NCI-H1105 treated with DMSO at 0.1 percent for 48 hours (cell line): ENCODE results near the gene NSMF.

ENCODE experiments used
- DNase-seq: peaks from one replicate; lab custom pipeline; 2025; lab: John Stamatoyannopoulos, UW

The NSMF gene

GRCh38 chr9:137432687-137433348 lies 26.3 kb downstream of the NSMF start:
- no peak for DNase-seq

GRCh38 chr9:137431416-137431931 lies 27.7 kb downstream of the NSMF start:
- DNase-seq, result no peak

GRCh38 chr9:137430723-137431415 lies 28.3 kb downstream of the NSMF start:
- DNase-seq, result no peak

- DNase-seq, result peak; percentile 54
Observed at GRCh38 chr9:137429974-137430722, 29.0 kb downstream of the NSMF start.

- no peak for DNase-seq
Observed at GRCh38 chr9:137429546-137429890, 29.6 kb downstream of the NSMF start.

- peak; percentile 6 for DNase-seq
Observed at GRCh38 chr9:137428841-137429545, 30.1 kb downstream of the NSMF start.

GRCh38 chr9:137428311-137428630 lies 30.9 kb downstream of the NSMF start:
- DNase-seq, result no peak

GRCh38 chr9:137427454-137428310 lies 31.5 kb downstream of the NSMF start:
- DNase-seq, result no peak

GRCh38 chr9:137426018-137426681 lies 33.0 kb downstream of the NSMF start:
- DNase-seq, result no peak

- DNase-seq, result no peak
Observed at GRCh38 chr9:137423514-137424291, 35.4 kb downstream of the NSMF start.

GRCh38 chr9:137422604-137423513 lies 36.3 kb downstream of the NSMF start, which contains the start of the genes EXD3 and NOXA1:
TSS of gene EXD3 (minus strand) at chr9:137423162. CDS start at chr9:137395357, 27,805 bp downstream.
TSS of gene NOXA1 (plus strand) at chr9:137423393. CDS start at chr9:137423530, 137 bp downstream.
- DNase-seq, result peak; percentile 83

- no peak for DNase-seq
Observed at GRCh38 chr9:137421838-137422603, 37.1 kb downstream of the NSMF start.

- DNase-seq, result no peak
Observed at GRCh38 chr9:137417161-137418021, 41.7 kb downstream of the NSMF start.

GRCh38 chr9:137416563-137417151 lies 42.5 kb downstream of the NSMF start:
- no peak for DNase-seq

GRCh38 chr9:137416006-137416562 lies 43.0 kb downstream of the NSMF start:
- DNase-seq, result no peak

- no peak for DNase-seq
Observed at GRCh38 chr9:137415451-137415850, 43.7 kb downstream of the NSMF start.
